Measurements from ENCODE around the gene KIF22. TPM values are rescaled to one million over a fixed set of nuclear protein-coding genes. Genes with fewer than 3 reads are reported as not detected.

Gene KIF22
- total RNA-seq, 1 donor from 2014 or later: 14.3 TPM

GRCh38 chr16:29852654-29853053 is 62.1 kb downstream of the KIF22 start:
- no peak for TF ChIP-seq EZH2 (IDR thresholded peaks at IDR 0.05; ENCODE audit: insufficient read depth, low read length)
- TF ChIP-seq CTCF (IDR thresholded peaks at IDR 0.05; ENCODE audit: insufficient read depth, low read depth, low read length): no peak
- Histone ChIP-seq H3K79me2 (ENCODE audit: insufficient read depth, low read length) (no peaks in the 10 kb centered on the region), H3K9ac (ENCODE audit: low read length) (no peak overlapping the region), H3K27ac (ENCODE audit: low read depth, low read length) (no peak overlapping the region), H4K20me1 (ENCODE audit: insufficient read depth, low read length) (peaks cover 12% of the 10 kb centered on the region), H3K27me3 (ENCODE audit: insufficient read depth, low read length) (no peaks in the 10 kb centered on the region), H3K4me1 (ENCODE audit: insufficient read depth, low read length) (peaks cover 3% of the 10 kb centered on the region), H3K4me2 (ENCODE audit: low read length) (no peak overlapping the region), H3K4me3 (ENCODE audit: insufficient read depth, low read depth, low read length) (no peak overlapping the region), H2AFZ (ENCODE audit: low read depth, low read length) (no peak overlapping the region), H3K9me3 (ENCODE audit: insufficient read depth, low read depth, low read length) (no peaks in the 10 kb centered on the region), H3K36me3 (ENCODE audit: insufficient read depth, low read length) (peaks cover 5% of the 10 kb centered on the region)
- DNase-seq (ENCODE audit: low read depth): peak; percentile 22
- peaks cover 2% of the 10 kb centered on the region for H3K36me3 Mint-ChIP-seq (ENCODE audit: low read depth, unreplicated experiment)
- H3K27me3 Mint-ChIP-seq (ENCODE audit: low read depth, unreplicated experiment): no peaks in the 10 kb centered on the region
- no peak overlapping the region for H3K4me3 Mint-ChIP-seq (ENCODE audit: unreplicated experiment)
- no peak overlapping the region for H3K27ac Mint-ChIP-seq (ENCODE audit: unreplicated experiment)
- H3K4me1 Mint-ChIP-seq (ENCODE audit: low read depth, unreplicated experiment): peaks cover 8% of the 10 kb centered on the region
- FAIRE-seq: no peak
- no peaks in the 10 kb centered on the region for H3K9me3 Mint-ChIP-seq (ENCODE audit: unreplicated experiment)

GRCh38 chr16:29854520-29855100 is 64.1 kb downstream of the KIF22 start:
- Histone ChIP-seq H3K27me3 (ENCODE audit: insufficient read depth, low read length) (no peaks in the 10 kb centered on the region), H3K36me3 (ENCODE audit: insufficient read depth, low read length) (peaks cover 10% of the 10 kb centered on the region), H3K9ac (ENCODE audit: low read length) (no peak overlapping the region), H4K20me1 (ENCODE audit: insufficient read depth, low read length) (peaks cover 3% of the 10 kb centered on the region), H3K4me2 (ENCODE audit: low read length) (no peak overlapping the region), H3K27ac (ENCODE audit: low read depth, low read length) (no peak overlapping the region), H3K4me3 (ENCODE audit: insufficient read depth, low read depth, low read length) (no peak overlapping the region), H3K79me2 (ENCODE audit: insufficient read depth, low read length) (no peaks in the 10 kb centered on the region), H3K4me1 (ENCODE audit: insufficient read depth, low read length) (peaks cover 3% of the 10 kb centered on the region), H2AFZ (ENCODE audit: low read depth, low read length) (no peak overlapping the region), H3K9me3 (ENCODE audit: insufficient read depth, low read depth, low read length) (no peaks in the 10 kb centered on the region)
- H3K36me3 Mint-ChIP-seq (ENCODE audit: low read depth, unreplicated experiment): peaks cover 5% of the 10 kb centered on the region
- H3K4me3 Mint-ChIP-seq (ENCODE audit: unreplicated experiment): no peak overlapping the region
- no peaks in the 10 kb centered on the region for H3K9me3 Mint-ChIP-seq (ENCODE audit: unreplicated experiment)
- no peak for DNase-seq (ENCODE audit: low read depth)
- no peaks in the 10 kb centered on the region for H3K27me3 Mint-ChIP-seq (ENCODE audit: low read depth, unreplicated experiment)
- no peak overlapping the region for H3K27ac Mint-ChIP-seq (ENCODE audit: unreplicated experiment)
- TF ChIP-seq EZH2 (IDR thresholded peaks at IDR 0.05; ENCODE audit: insufficient read depth, low read length): no peak
- TF ChIP-seq CTCF (IDR thresholded peaks at IDR 0.05; ENCODE audit: insufficient read depth, low read depth, low read length): no peak
- FAIRE-seq: no peak
- H3K4me1 Mint-ChIP-seq (ENCODE audit: low read depth, unreplicated experiment): peaks cover 4% of the 10 kb centered on the region

Other genes starting within 250 kb of the KIF22 start
- gene SPN, start 127.5 kb upstream of the KIF22 start, total RNA-seq: 0.07 TPM in 1 of 2 replicates, not detected in the other
- gene QPRT, start 111.6 kb upstream of the KIF22 start, total RNA-seq: 85.9 and 98.1 TPM in 2 replicates
- not detected in 2 replicates for gene C16orf54, start 44.8 kb upstream of the KIF22 start, total RNA-seq
- not detected in 2 replicates for gene ZG16, start 12.5 kb upstream of the KIF22 start, total RNA-seq
- gene MAZ, start 15.8 kb downstream of the KIF22 start, total RNA-seq: 216 and 247 TPM in 2 replicates
- gene PRRT2, start 21.4 kb downstream of the KIF22 start, total RNA-seq: 6.2 and 6.7 TPM in 2 replicates
- gene PAGR1, start 25.4 kb downstream of the KIF22 start, total RNA-seq: 20.1 and 20.8 TPM in 2 replicates
- 38.7 and 40.1 TPM in 2 replicates for gene MVP, start 29.7 kb downstream of the KIF22 start, total RNA-seq
- 88.1 and 92.0 TPM in 2 replicates for gene CDIPT, start 72.5 kb downstream of the KIF22 start, total RNA-seq
- 69.6 and 90.6 TPM in 2 replicates for gene SEZ6L2, start 108.8 kb downstream of the KIF22 start, total RNA-seq
- gene ASPHD1, start 109.7 kb downstream of the KIF22 start, total RNA-seq: 43.3 and 44.8 TPM in 2 replicates
- gene KCTD13, start 135.5 kb downstream of the KIF22 start, total RNA-seq: 25.1 and 27.1 TPM in 2 replicates
- gene TMEM219, start 171.3 kb downstream of the KIF22 start, total RNA-seq: 96.6 and 104 TPM in 2 replicates
- 55.2 and 55.9 TPM in 2 replicates for gene TAOK2, start 183.1 kb downstream of the KIF22 start, total RNA-seq
- 4.3 and 5.0 TPM in 2 replicates for gene HIRIP3, start 204.9 kb downstream of the KIF22 start, total RNA-seq
- 58.5 and 64.8 TPM in 2 replicates for gene INO80E, start 205.5 kb downstream of the KIF22 start, total RNA-seq
- gene DOC2A, start 220.3 kb downstream of the KIF22 start, total RNA-seq: 0.50 and 0.89 TPM in 2 replicates
- gene C16orf92, start 232.4 kb downstream of the KIF22 start, total RNA-seq: not detected in 2 replicates
- gene TLCD3B, start 240.5 kb downstream of the KIF22 start, total RNA-seq: 1.4 and 1.9 TPM in 2 replicates

Measured in astrocyte (in vitro differentiated cells and primary cell).